B cell (primary cell): Measurements from ENCODE around the gene C2CD3. TPM values are rescaled to one million over a fixed set of nuclear protein-coding genes. Genes with fewer than 3 reads are reported as not detected.

Experiments used
- ATAC-seq: fragments of 200-7000 bp; cut with Tn5 transposase; one replicate; pipeline ENCODE4 v1.10.0; 2021; ENCODE audit warnings: low read depth, mild to moderate bottlenecking, moderate number of reproducible peaks, moderate library complexity
- CTCF ChIA-PET: fragments of 350-600 bp; sonication (Branson Sonifier 250); formaldehyde crosslinking; loops from one replicate; lab custom pipeline; 2021; ENCODE audit warnings: antibody characterized with exemption, inconsistent platforms; lab: Charles Lee
- POLR2A ChIA-PET: fragments of 350-600 bp; sonication (Branson Sonifier 250); formaldehyde crosslinking; loops from one replicate; lab custom pipeline; 2021; ENCODE audit warnings: antibody characterized with exemption; lab: Charles Lee
- DNase-seq: peaks from one replicate; pipeline ENCODE4 v3.0.0; 2013
- H2AFZ ChIP-seq: 2 replicates; pipeline ENCODE4 v1.6.1; 2012; ENCODE audit warnings: mild to moderate bottlenecking, low read depth, low read length; ENCODE audit not compliant: insufficient read depth, poor library complexity, severe bottlenecking
- H3K27ac ChIP-seq, 2 donors: 1 replicate in 1 of 2; 2 replicates in 1 of 2; pipeline ENCODE4 v1.5.1; 2012 to 2013; ENCODE audit warnings: low read length in 2 of 2, mild to moderate bottlenecking in 2 of 2, moderate library complexity in 1 of 2
- H3K27me3 ChIP-seq, 4 experiments: fragments of 200-600 bp in 1 of 4; sonication (generic) in 1 of 4; replicated peaks in 1 of 4; 1 replicate in 2 of 4; 2 replicates in 2 of 4; pipeline versions ENCODE4 v1.6.1 to v1.7.0; 2013 to 2016; ENCODE audit warnings: low read length in 3 of 4, mild to moderate bottlenecking in 2 of 4, mixed read lengths in 1 of 4, moderate library complexity in 1 of 4; ENCODE audit not compliant: insufficient read depth in 4 of 4, control insufficient read depth in 3 of 4; ENCODE audit errors: control extremely low read depth in 1 of 4
- H3K36me3 ChIP-seq, 2 experiments: replicated peaks in 1 of 2; 1 replicate in 1 of 2; 2 replicates in 1 of 2; pipeline versions ENCODE4 v1.6.1 to v1.7.1; 2013; ENCODE audit warnings: low read length in 1 of 2; ENCODE audit not compliant: insufficient read depth in 2 of 2, control insufficient read depth in 1 of 2; ENCODE audit errors: control extremely low read depth in 1 of 2, extremely low read depth in 1 of 2
- H3K4me1 ChIP-seq, 2 donors: fragments of 200-600 bp in 1 of 2; sonication (generic) in 1 of 2; 1 replicate in 1 of 2; 2 replicates in 1 of 2; pipeline versions ENCODE4 v1.5.1 to v1.6.1; 2013 to 2017; ENCODE audit warnings: low read length in 2 of 2; ENCODE audit not compliant: control insufficient read depth in 2 of 2, insufficient read depth in 2 of 2
- H3K4me2 ChIP-seq: replicated peaks from 2 replicates; pipeline ENCODE3; 2012; ENCODE audit warnings: mild to moderate bottlenecking, low read depth, low read length; ENCODE audit not compliant: poor library complexity, severe bottlenecking
- H3K4me3 ChIP-seq, 5 experiments: fragments of 200-600 bp in 1 of 5; sonication (generic) in 1 of 5; 1 replicate in 3 of 5; 2 replicates in 2 of 5; pipeline versions ENCODE4 v1.5.1 to v1.7.0; 2011 to 2016; ENCODE audit warnings: low read length in 4 of 5, mild to moderate bottlenecking in 4 of 5, low read depth in 2 of 5, control low read depth in 1 of 5, moderate library complexity in 1 of 5; ENCODE audit not compliant: insufficient read depth in 1 of 5; ENCODE audit errors: control extremely low read depth in 1 of 5, extremely low read depth in 1 of 5
- H3K79me2 ChIP-seq: fragments of 200-600 bp; sonication (generic); one replicate; pipeline ENCODE4 v1.6.0; 2016; ENCODE audit warnings: low read length; ENCODE audit not compliant: control insufficient read depth, insufficient read depth
- H3K9ac ChIP-seq: fragments of 200-600 bp; sonication (generic); 2 replicates; pipeline ENCODE4 v1.6.1; 2017; ENCODE audit warnings: mild to moderate bottlenecking, low read length, moderate library complexity
- H3K9me3 ChIP-seq, 3 donors: one replicate each; pipeline versions ENCODE4 v1.6.1 to v1.7.1; 2013; ENCODE audit warnings: low read length in 2 of 3; ENCODE audit not compliant: control insufficient read depth in 2 of 3, insufficient read depth in 1 of 3; ENCODE audit errors: control extremely low read depth in 1 of 3
- H4K20me1 ChIP-seq: 2 replicates; pipeline ENCODE4 v1.6.0; 2012; ENCODE audit warnings: mild to moderate bottlenecking, low read length; ENCODE audit not compliant: insufficient read depth, control insufficient read depth, poor library complexity, severe bottlenecking
- H3K27ac Mint-ChIP-seq: one replicate; pipeline ENCODE4 v1.8.0; 2021; ENCODE audit warnings: mixed read lengths
- H3K27me3 Mint-ChIP-seq: one replicate; pipeline ENCODE4 v1.8.0; 2021; ENCODE audit warnings: mixed read lengths
- H3K4me1 Mint-ChIP-seq: one replicate; pipeline ENCODE4 v1.8.0; 2021; ENCODE audit warnings: mixed read lengths
- H3K4me3 Mint-ChIP-seq: one replicate; pipeline ENCODE4 v1.8.0; 2021; ENCODE audit warnings: mixed read lengths
- H3K9me3 Mint-ChIP-seq: one replicate; pipeline ENCODE4 v1.8.0; 2022; ENCODE audit warnings: mixed read lengths; ENCODE audit not compliant: insufficient read depth
- CTCF ChIP-seq: fragments of 200-600 bp; IDR thresholded peaks from one replicate; pipeline ENCODE4 v1.8.0; 2022; ENCODE audit warnings: antibody characterized with exemption, mild to moderate bottlenecking
- EZH2 ChIP-seq: IDR thresholded peaks from 2 replicates; pipeline ENCODE4 v1.6.1; 2012; ENCODE audit warnings: borderline replicate concordance, low read depth, mild to moderate bottlenecking, moderate library complexity, low read length; ENCODE audit not compliant: insufficient read depth, poor library complexity, severe bottlenecking
- WGBS: methylation state at CpG from one replicate; pipeline ENCODE4 v1.1.5; 2013; ENCODE audit warnings: missing lambda C conversion rate; ENCODE audit not compliant: insufficient coverage; 5-methylcytosine and 5-hydroxymethylcytosine counted together
- intact Hi-C: fragments of 100-400 bp; cut with micrococcal nuclease; formaldehyde crosslinking; loops from one replicate; pipeline ENCODE4 v1.10.0; 2022
- polyA plus RNA-seq: library from polyadenylated mRNA; depleted of rRNA; stranded (reverse); fragments of >200 nt; gene quantifications from 2 replicates; pipeline ENCODE4 v1.2.3, GENCODE V29; 2012
- total RNA-seq, 2 donors: library from RNA; stranded (reverse); fragments of 120-200 nt in 1 of 2; gene quantifications; 1 replicate in 1 of 2; 2 replicates in 1 of 2; pipeline versions ENCODE4 v1.2.3 to v1.2.4, GENCODE V29; 2013 to 2022

C2CD3 gene
- total and polyA plus RNA-seq, 2 donors (not counting 1 experiment from before 2014, with no cell fraction given) = 19.8 to 69.0 TPM

DNA sequence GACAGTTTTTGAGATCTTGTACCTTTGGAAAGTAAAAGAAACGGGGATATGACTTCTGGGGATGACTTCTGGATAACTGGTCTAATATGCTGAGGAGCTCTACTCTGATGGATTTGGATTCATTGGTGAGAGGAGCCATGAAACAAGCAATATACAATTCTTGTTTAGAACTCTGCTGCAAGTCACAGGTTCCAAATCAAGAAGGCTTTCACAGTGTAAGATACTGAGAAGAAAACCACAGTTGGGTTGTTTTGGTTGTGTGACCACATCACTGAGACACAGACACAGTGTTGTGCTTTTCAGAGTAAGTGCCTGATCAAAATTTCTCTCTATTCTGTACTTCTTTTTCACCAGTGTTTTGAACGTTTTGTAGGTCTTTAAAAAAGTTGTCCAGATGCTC is 175.1 kb downstream of the C2CD3 start:
- Histone ChIP-seq H3K79me2 (peaks cover 8% of the 10 kb centered on the region), H3K27me3 (no peaks in the 10 kb centered on the region), H3K4me2 (peak overlapping the region; percentile 69), H3K27ac (peak overlapping the region; percentile 83 to 98), H4K20me1 (no peaks in the 10 kb centered on the region), H3K9me3 (peaks cover 0 to 4% (median 0%) of the 10 kb centered on the region in 3 donors), H3K4me3 (peak overlapping the region in 3 of 5 experiments; percentile 8 to 32 (median 16)), H3K36me3 (no peaks in the 10 kb centered on the region), H3K4me1 (peaks cover 90 to 91% of the 10 kb centered on the region in 2 donors), H3K9ac (peak overlapping the region; percentile 65), H2AFZ (no peak overlapping the region)
- no peaks in the 10 kb centered on the region for H3K27me3 Mint-ChIP-seq
- peak overlapping the region; percentile 100 for H3K27ac Mint-ChIP-seq
- ChIA-PET POLR2A (interaction anchor here (0.8 to 5.4 kb wide), 4 partner anchors 9 to 23 kb away, joined by 3 to 77 read pairs (median 6); partner anchors contain the start of gene UCP2), CTCF (interaction anchor here (0.9 to 7.3 kb wide), 3 partner anchors 9 to 14 kb away, joined by 3 to 63 read pairs (median 8); partner anchors contain the start of gene UCP2)
- no peaks in the 10 kb centered on the region for H3K9me3 Mint-ChIP-seq
- peaks cover 86% of the 10 kb centered on the region for H3K4me1 Mint-ChIP-seq
- ATAC-seq (peak; percentile 36), DNase-seq (peak; percentile 67)
- intact Hi-C loops = loop anchor here (1.0 to 10.0 kb wide), 4 partner anchors 15 to 1561 kb away; partner anchors contain the start of gene CLPB
- 75% methylated on average over 1 of the region's 2 CpGs for WGBS
- no peak for TF ChIP-seq CTCF
- TF ChIP-seq EZH2 = no peak
- H3K4me3 Mint-ChIP-seq = peak overlapping the region; percentile 77

GRCh38 chr11:73995247-73995646 is 175.6 kb downstream of the C2CD3 start:
- no peaks in the 10 kb centered on the region for H3K9me3 Mint-ChIP-seq
- H3K4me3 Mint-ChIP-seq = peak overlapping the region; percentile 77
- ChIA-PET POLR2A (interaction anchor here (0.8 to 5.4 kb wide), 6 partner anchors 9 to 260 kb away, joined by 3 to 77 read pairs (median 4); partner anchors contain the start of gene UCP2), CTCF (interaction anchor here (0.9 to 7.3 kb wide), 8 partner anchors 9 to 38 kb away, joined by 3 to 63 read pairs (median 4); partner anchors contain the start of gene UCP2)
- intact Hi-C loops = loop anchor here (1.0 to 10.0 kb wide), 4 partner anchors 15 to 1560 kb away; partner anchors contain the start of gene CLPB
- Histone ChIP-seq H3K27me3 (no peaks in the 10 kb centered on the region), H3K4me3 (peak overlapping the region in 2 of 5 experiments; percentile 8 to 32), H3K9ac (peak overlapping the region; percentile 65), H3K4me1 (peaks cover 91 to 92% of the 10 kb centered on the region in 2 donors), H4K20me1 (no peaks in the 10 kb centered on the region), H3K79me2 (peaks cover 8% of the 10 kb centered on the region), H2AFZ (no peak overlapping the region), H3K9me3 (peaks cover 0 to 4% (median 0%) of the 10 kb centered on the region in 3 donors), H3K4me2 (peak overlapping the region; percentile 69), H3K27ac (peak overlapping the region; percentile 83 to 98), H3K36me3 (no peaks in the 10 kb centered on the region)
- H3K27me3 Mint-ChIP-seq = no peaks in the 10 kb centered on the region
- TF ChIP-seq EZH2 (no peak), CTCF (no peak)
- WGBS = no CpG with 5 or more reads among the region's 2 CpGs
- DNase-seq (peak; percentile 87), ATAC-seq (peak; percentile 60)
- H3K27ac Mint-ChIP-seq = peak overlapping the region; percentile 100
- peaks cover 85% of the 10 kb centered on the region for H3K4me1 Mint-ChIP-seq
